Adrenal gland (tissue), 5 donors: ENCODE measurements around the gene DENND5B.

Experiments used
- POLR2A ChIP-seq, 2 donors: fragments of 450-650 bp; IDR thresholded peaks; one replicate each; pipeline ENCODE4 v1.6.1; 2017; ENCODE audit warnings: antibody characterized with exemption in 2 of 2, mild to moderate bottlenecking in 2 of 2, moderate library complexity in 1 of 2
- TF ChIP-seq, protein P1 (sequence below), 6 experiments: fragments of 450-650 bp in 4 of 6; fragments of 200-600 bp in 2 of 6; sonication (generic) in 1 of 6; IDR thresholded peaks; 1 replicate in 5 of 6; 2 replicates in 1 of 6; pipeline versions ENCODE4 v1.5.1 to v1.8.0; 2016 to 2021; ENCODE audit warnings: antibody characterized with exemption in 6 of 6, mild to moderate bottlenecking in 2 of 6, moderate library complexity in 1 of 6
- donor health status: DM: no; HTN: no; CAD: no.

DNA sequence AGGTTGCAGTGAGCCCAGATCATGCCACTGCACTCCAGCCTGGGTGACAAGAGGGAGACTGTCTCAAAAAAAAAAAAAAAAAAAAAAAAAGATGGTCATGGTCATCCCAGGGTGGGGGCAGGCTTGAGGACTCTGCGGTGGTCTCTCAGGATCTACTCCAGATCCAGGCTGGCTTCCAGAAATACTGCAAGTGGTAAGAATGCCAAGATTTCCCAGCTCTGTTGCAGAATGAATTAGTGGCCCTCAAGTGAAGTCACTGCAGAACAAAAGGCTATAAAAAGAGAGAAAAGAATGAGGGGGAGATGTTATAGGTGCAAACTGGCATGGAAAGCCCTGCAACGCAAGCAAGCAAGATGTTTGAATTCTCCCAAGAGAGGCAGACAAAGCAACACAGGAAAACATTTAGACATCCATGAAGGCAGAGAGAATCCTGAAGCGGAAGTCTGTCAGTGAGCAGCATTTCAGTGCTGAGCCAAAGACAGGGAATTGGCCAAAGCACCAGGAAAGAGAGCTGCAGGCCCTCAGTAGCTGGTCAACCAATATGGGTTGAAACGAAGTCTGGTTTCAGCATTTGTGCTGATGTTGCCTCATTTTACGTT lies 36.6 kb upstream of the DENND5B start:
- TF ChIP-seq, protein P1, sequence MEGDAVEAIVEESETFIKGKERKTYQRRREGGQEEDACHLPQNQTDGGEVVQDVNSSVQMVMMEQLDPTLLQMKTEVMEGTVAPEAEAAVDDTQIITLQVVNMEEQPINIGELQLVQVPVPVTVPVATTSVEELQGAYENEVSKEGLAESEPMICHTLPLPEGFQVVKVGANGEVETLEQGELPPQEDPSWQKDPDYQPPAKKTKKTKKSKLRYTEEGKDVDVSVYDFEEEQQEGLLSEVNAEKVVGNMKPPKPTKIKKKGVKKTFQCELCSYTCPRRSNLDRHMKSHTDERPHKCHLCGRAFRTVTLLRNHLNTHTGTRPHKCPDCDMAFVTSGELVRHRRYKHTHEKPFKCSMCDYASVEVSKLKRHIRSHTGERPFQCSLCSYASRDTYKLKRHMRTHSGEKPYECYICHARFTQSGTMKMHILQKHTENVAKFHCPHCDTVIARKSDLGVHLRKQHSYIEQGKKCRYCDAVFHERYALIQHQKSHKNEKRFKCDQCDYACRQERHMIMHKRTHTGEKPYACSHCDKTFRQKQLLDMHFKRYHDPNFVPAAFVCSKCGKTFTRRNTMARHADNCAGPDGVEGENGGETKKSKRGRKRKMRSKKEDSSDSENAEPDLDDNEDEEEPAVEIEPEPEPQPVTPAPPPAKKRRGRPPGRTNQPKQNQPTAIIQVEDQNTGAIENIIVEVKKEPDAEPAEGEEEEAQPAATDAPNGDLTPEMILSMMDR (IDR thresholded peaks at IDR 0.05), result no peak
- no peak for TF ChIP-seq POLR2A (IDR thresholded peaks at IDR 0.05)
